Prostate gland (tissue), 2 donors: ENCODE measurements around the gene VPS8. TPM values are rescaled to one million over a fixed set of nuclear protein-coding genes. Genes with fewer than 3 reads are reported as not detected.

Experiments used
- DNase-seq: peaks from one replicate; pipeline ENCODE4 v3.0.0-alpha.2; 2019; ENCODE audit warnings: low spot score
- H3K27ac ChIP-seq, 2 donors: fragments of 200-600 bp; sonication (generic); 2 replicates each; pipeline ENCODE4 v1.5.1; 2017 to 2019
- H3K27me3 ChIP-seq: fragments of 200-600 bp; sonication (generic); replicated peaks from 2 replicates; pipeline ENCODE4 v1.5.1; 2019; ENCODE audit not compliant: insufficient read depth
- H3K36me3 ChIP-seq, 2 donors: fragments of 200-600 bp; sonication (generic); 1 replicate in 1 of 2; 2 replicates in 1 of 2; pipeline versions ENCODE4 v1.5.1 to v1.8.1; 2017 to 2019
- H3K4me1 ChIP-seq: fragments of 200-600 bp; sonication (generic); replicated peaks from 2 replicates; pipeline ENCODE4 v1.5.1; 2019
- H3K4me3 ChIP-seq, 2 donors: fragments of 200-600 bp; sonication (generic); 2 replicates each; pipeline ENCODE4 v1.5.1; 2017 to 2019
- H3K9me3 ChIP-seq: fragments of 200-600 bp; sonication (generic); 2 replicates; pipeline ENCODE4 v1.5.1; 2017
- POLR2A ChIP-seq: fragments of 450-650 bp; IDR thresholded peaks from one replicate; pipeline ENCODE4 v1.6.1; 2016; ENCODE audit warnings: antibody characterized with exemption, mild to moderate bottlenecking
- POLR2AphosphoS5 ChIP-seq: sonication (generic); formaldehyde crosslinking; IDR thresholded peaks from one replicate; pipeline ENCODE4 v1.6.1; 2017; ENCODE audit warnings: antibody characterized with exemption
- WGBS: methylation state at CpG from one replicate; pipeline ENCODE4 v1.1.5; 2018; 5-methylcytosine and 5-hydroxymethylcytosine counted together
- intact Hi-C: fragments of 100-400 bp; cut with DNase I; formaldehyde crosslinking; loops from one replicate; pipeline ENCODE4 v1.14.2; 2022
- total RNA-seq, 2 donors: library from RNA; depleted of rRNA; stranded (reverse); fragments of >200 nt; gene quantifications; one replicate each; pipeline ENCODE4 v1.1.0, GENCODE V29; 2016
- TF ChIP-seq, protein P1 (sequence below), 4 experiments: fragments of 200-600 bp in 2 of 4; fragments of 450-650 bp in 2 of 4; sonication (generic) in 2 of 4; IDR thresholded peaks; 1 replicate in 3 of 4; 2 replicates in 1 of 4; pipeline ENCODE4 v1.5.1; 2016 to 2019; ENCODE audit warnings: antibody characterized with exemption in 4 of 4, mild to moderate bottlenecking in 2 of 4, moderate library complexity in 2 of 4

The VPS8 gene
- total RNA-seq, 2 donors from 2014 or later, result 36.7 to 70.6 TPM

DNA sequence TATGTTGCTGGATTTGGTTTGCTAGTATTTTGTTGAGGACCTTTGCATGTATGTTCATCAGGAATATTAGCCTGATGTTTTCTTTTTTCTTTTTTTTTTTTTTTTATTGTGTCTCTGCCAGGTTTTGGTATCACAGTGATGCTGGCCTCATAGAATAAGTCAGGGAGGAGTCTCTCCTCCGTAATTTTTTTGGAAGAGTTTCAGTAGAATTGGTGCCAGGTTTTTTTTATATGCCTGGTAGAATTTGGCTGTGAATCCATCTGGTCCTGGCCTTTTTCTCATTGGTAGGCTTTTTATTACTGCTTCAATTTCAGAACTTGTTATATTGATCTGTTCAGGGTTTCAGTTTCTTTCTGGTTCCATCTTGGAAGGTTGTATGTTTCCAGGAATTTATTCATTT, 165.8 kb downstream of the VPS8 start:
- 13% methylated on average over 1 of the region's 1 CpG for WGBS
- Histone ChIP-seq H3K27ac (no peak overlapping the region), H3K27me3 (no peaks in the 10 kb centered on the region), H3K4me1 (no peaks in the 10 kb centered on the region), H3K36me3 (no peaks in the 10 kb centered on the region), H3K4me3 (no peak overlapping the region), H3K9me3 (no peaks in the 10 kb centered on the region)
- DNase-seq, result no peak
- TF ChIP-seq POLR2A (no peak), POLR2AphosphoS5 (no peak)
- TF ChIP-seq, protein P1, sequence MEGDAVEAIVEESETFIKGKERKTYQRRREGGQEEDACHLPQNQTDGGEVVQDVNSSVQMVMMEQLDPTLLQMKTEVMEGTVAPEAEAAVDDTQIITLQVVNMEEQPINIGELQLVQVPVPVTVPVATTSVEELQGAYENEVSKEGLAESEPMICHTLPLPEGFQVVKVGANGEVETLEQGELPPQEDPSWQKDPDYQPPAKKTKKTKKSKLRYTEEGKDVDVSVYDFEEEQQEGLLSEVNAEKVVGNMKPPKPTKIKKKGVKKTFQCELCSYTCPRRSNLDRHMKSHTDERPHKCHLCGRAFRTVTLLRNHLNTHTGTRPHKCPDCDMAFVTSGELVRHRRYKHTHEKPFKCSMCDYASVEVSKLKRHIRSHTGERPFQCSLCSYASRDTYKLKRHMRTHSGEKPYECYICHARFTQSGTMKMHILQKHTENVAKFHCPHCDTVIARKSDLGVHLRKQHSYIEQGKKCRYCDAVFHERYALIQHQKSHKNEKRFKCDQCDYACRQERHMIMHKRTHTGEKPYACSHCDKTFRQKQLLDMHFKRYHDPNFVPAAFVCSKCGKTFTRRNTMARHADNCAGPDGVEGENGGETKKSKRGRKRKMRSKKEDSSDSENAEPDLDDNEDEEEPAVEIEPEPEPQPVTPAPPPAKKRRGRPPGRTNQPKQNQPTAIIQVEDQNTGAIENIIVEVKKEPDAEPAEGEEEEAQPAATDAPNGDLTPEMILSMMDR (IDR thresholded peaks at IDR 0.05), result no peak
- intact Hi-C loops, result no loop called here

DNA sequence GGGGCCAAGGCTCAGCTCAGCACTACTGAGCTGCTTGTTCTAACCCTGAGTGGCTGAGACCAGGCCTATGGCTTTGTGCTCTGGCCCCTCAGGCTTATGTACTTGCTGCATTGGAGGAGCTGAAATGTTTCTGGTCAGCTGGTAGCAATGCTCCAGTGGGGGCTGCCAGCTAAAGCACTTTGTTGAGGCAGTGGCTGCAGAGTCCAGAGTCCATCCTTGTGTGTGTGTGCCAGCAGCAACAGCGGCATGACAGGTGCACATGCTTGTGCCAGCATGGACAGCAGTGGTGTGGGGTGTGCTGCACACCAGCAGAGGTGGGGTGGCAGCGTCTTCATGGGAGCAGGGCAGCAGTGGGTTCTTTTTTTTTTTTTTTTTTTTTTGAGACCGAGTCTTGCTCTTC, 169.1 kb downstream of the VPS8 start:
- no peak overlapping the region for H3K27ac ChIP-seq
- 90% methylated on average over 3 of the region's 3 CpGs for WGBS
- no peaks in the 10 kb centered on the region for H3K27me3 ChIP-seq
- H3K9me3 ChIP-seq, result no peaks in the 10 kb centered on the region
- no peaks in the 10 kb centered on the region for H3K4me1 ChIP-seq
- intact Hi-C loops, result no loop called here
- H3K4me3 ChIP-seq, result no peak overlapping the region
- H3K36me3 ChIP-seq, result no peaks in the 10 kb centered on the region
- no peak for DNase-seq
- TF ChIP-seq POLR2A (no peak), POLR2AphosphoS5 (no peak)
- TF ChIP-seq, protein P1 (IDR thresholded peaks at IDR 0.05), result no peak

DNA sequence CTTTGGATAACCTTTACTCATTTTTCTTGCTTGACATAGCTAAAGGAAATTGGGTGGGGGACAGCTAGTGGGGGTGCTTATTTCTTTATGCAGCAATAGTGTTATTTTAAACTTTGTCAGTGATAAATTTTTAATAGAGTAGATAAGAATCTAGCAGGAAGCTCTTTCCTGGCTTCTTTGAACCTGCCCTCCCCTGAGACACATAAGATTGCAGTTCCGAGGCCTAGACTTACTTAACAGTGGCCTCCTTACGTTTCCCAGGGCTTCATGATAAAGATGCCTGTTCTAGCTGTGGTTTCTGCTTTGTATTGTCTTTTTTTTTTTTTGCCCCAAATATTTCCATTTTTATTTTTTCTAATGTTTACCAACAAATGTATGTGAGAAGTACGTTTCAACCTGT, 170.1 kb downstream of the VPS8 start:
- WGBS, result 37% methylated on average over 3 of the region's 3 CpGs
- Histone ChIP-seq H3K4me1 (no peaks in the 10 kb centered on the region), H3K27ac (no peak overlapping the region), H3K9me3 (no peaks in the 10 kb centered on the region), H3K4me3 (no peak overlapping the region), H3K27me3 (no peaks in the 10 kb centered on the region), H3K36me3 (no peaks in the 10 kb centered on the region)
- TF ChIP-seq, protein P1 (IDR thresholded peaks at IDR 0.05), result no peak
- TF ChIP-seq POLR2A, result no peak
- TF ChIP-seq POLR2AphosphoS5, result no peak
- intact Hi-C loops, result no loop called here
- DNase-seq, result no peak

DNA sequence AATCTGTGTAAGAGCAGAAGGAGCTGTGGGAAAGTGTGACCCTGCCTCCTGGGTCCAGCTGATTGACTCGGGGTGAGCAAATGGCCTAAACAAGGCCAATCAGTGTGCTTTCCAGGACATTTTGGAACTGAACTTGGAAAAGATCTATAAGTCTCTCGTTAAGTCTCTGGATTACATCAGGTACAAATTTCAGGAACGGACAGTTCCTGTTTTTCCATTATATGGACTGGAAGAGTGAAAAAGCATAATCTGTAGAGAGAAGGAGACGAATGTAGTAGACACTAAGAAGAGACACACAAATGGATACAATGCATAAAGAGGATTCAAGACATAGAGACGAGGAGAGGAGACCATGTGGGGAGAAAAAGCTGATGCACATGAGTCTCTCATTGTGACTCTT, 173.6 kb downstream of the VPS8 start:
- intact Hi-C loops, result no loop called here
- DNase-seq, result no peak
- Histone ChIP-seq H3K36me3 (no peaks in the 10 kb centered on the region), H3K9me3 (no peaks in the 10 kb centered on the region), H3K27me3 (no peaks in the 10 kb centered on the region), H3K4me3 (no peak overlapping the region), H3K27ac (no peak overlapping the region), H3K4me1 (no peaks in the 10 kb centered on the region)
- TF ChIP-seq POLR2AphosphoS5 (no peak), POLR2A (no peak)
- TF ChIP-seq, protein P1 (IDR thresholded peaks at IDR 0.05), result no peak
- 94% methylated on average over 5 of the region's 5 CpGs for WGBS

DNA sequence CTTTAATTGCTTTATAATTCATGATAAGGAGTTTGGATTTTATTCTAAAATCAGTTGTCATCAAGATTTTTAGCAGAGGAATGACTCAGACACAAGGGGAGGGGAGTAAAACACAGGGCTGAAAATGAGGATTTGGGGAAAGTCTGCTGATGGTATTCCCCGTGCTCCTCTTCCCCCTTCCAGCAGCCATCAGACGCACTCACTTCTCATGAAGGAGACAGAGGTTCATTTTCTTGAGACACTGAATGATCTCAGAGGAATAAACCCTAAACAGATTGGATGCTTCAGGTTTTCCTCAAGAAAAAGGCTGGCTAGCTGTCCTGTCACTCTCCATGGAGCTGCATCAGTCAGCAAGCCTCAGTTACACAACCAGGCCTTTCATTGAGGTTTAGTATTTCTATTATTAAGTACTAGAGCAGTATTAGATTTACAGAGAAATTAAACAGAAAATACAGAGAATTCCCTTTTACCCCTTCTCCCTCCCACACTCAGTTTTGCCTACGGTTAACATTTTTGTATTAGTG, 174.5 kb downstream of the VPS8 start:
- WGBS, result 97% methylated on average over 3 of the region's 3 CpGs
- no peaks in the 10 kb centered on the region for H3K9me3 ChIP-seq
- H3K27me3 ChIP-seq, result no peaks in the 10 kb centered on the region
- H3K27ac ChIP-seq, result no peak overlapping the region
- no peak overlapping the region for H3K4me3 ChIP-seq
- H3K4me1 ChIP-seq, result no peaks in the 10 kb centered on the region
- TF ChIP-seq, protein P1 (IDR thresholded peaks at IDR 0.05), result no peak
- no peak for TF ChIP-seq POLR2A
- TF ChIP-seq POLR2AphosphoS5, result no peak
- no peak for DNase-seq
- no peaks in the 10 kb centered on the region for H3K36me3 ChIP-seq
- intact Hi-C loops, result no loop called here
